Left lung (tissue), 10 donors: ENCODE data around the gene MRPS9. TPM values are rescaled to one million over a fixed set of nuclear protein-coding genes. Genes with fewer than 3 reads are reported as not detected.

Experiments used
- ATAC-seq: fragments of 200-7000 bp; cut with Tn5 transposase; one replicate; pipeline ENCODE4 v1.9.1; 2020; ENCODE audit warnings: moderate library complexity
- DNase-seq, 4 donors: peaks; one replicate each; pipeline ENCODE4 v3.0.0-alpha.2; 2013 to 2020
- H3K27ac ChIP-seq, 2 donors: fragments of 200-600 bp; sonication (generic) in 1 of 2; one replicate each; pipeline versions ENCODE4 v1.5.0 to v1.8.0; 2020 to 2021
- H3K27me3 ChIP-seq, 2 donors: fragments of 200-600 bp; sonication (generic) in 1 of 2; one replicate each; pipeline versions ENCODE4 v1.5.0 to v1.8.0; 2020 to 2021
- H3K36me3 ChIP-seq, 2 donors: fragments of 200-600 bp; sonication (generic) in 1 of 2; one replicate each; pipeline versions ENCODE4 v1.5.0 to v1.8.0; 2020 to 2021
- H3K4me1 ChIP-seq, 2 donors: fragments of 200-600 bp; one replicate each; pipeline ENCODE4 v1.8.0; 2021
- H3K4me3 ChIP-seq, 2 donors: fragments of 200-600 bp; sonication (generic) in 1 of 2; one replicate each; pipeline versions ENCODE4 v1.5.0 to v1.8.0; 2020 to 2021; ENCODE audit warnings: mild to moderate bottlenecking in 1 of 2
- H3K9me3 ChIP-seq, 2 donors: fragments of 200-600 bp; sonication (generic) in 1 of 2; one replicate each; pipeline versions ENCODE4 v1.5.0 to v1.8.0; 2020 to 2021
- intact Hi-C, 2 donors: fragments of 100-400 bp; cut with DNase I; formaldehyde crosslinking; loops; one replicate each; pipeline versions ENCODE4 v1.11.2 to v1.14.2; 2022
- polyA plus RNA-seq, 6 donors: library from polyadenylated mRNA; unstranded; fragments of 120-200 nt; gene quantifications; one replicate each; pipeline ENCODE4 v1.2.1, GENCODE V29; 2013; ENCODE audit not compliant: insufficient read length in 6 of 6
- total RNA-seq, 2 donors: library from RNA; stranded (reverse); fragmentation: NEBNext Ultra II Directional; extraction: Animal tissue kit (Norgen Biotek cat#: 25700); gene quantifications; one replicate each; pipeline ENCODE4 v1.2.1, GENCODE V29; 2021
- TF ChIP-seq, protein P1 (sequence below), 2 donors: fragments of 200-600 bp; sonication (generic) in 1 of 2; IDR thresholded peaks; one replicate each; pipeline versions ENCODE4 v1.5.0 to v1.8.0; 2021; ENCODE audit warnings: antibody characterized with exemption in 2 of 2
- donor health status: DM: no; HTN: yes; CAD: no.
- donor health status: DM: no; HTN: no; CAD: no.

The MRPS9 gene
- total and polyA plus RNA-seq, 8 donors, result 14.3 to 45.0 (median 39.0) TPM

DNA sequence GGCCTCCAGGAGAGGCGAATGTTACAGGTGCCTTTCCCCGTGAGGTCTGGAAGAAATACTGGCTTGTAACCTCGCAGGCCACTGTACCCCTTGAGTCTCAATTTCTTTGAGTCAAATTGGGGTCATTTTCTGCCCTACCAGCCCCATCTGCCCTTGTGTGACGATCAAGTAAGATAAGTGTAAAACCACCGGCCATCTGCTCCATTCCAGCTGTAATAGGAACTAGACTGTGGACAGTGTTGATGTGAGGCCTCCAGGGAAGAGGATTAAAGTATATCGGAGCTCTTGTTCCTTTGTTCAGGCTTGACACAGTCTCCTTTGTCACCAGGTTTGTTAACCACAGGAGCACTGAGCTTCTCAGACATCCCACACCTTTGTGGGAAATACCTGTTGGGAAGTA is 65.6 kb downstream of the MRPS9 start:
- no peaks in the 10 kb centered on the region for H3K9me3 ChIP-seq
- ATAC-seq (no peak), DNase-seq (no peak)
- no peak overlapping the region for H3K4me3 ChIP-seq
- intact Hi-C loops, result no loop called here
- no peaks in the 10 kb centered on the region for H3K4me1 ChIP-seq
- H3K36me3 ChIP-seq, result peaks cover 0 to 24% of the 10 kb centered on the region in 2 donors
- no peak overlapping the region for H3K27ac ChIP-seq
- H3K27me3 ChIP-seq, result no peaks in the 10 kb centered on the region
- TF ChIP-seq, protein P1, sequence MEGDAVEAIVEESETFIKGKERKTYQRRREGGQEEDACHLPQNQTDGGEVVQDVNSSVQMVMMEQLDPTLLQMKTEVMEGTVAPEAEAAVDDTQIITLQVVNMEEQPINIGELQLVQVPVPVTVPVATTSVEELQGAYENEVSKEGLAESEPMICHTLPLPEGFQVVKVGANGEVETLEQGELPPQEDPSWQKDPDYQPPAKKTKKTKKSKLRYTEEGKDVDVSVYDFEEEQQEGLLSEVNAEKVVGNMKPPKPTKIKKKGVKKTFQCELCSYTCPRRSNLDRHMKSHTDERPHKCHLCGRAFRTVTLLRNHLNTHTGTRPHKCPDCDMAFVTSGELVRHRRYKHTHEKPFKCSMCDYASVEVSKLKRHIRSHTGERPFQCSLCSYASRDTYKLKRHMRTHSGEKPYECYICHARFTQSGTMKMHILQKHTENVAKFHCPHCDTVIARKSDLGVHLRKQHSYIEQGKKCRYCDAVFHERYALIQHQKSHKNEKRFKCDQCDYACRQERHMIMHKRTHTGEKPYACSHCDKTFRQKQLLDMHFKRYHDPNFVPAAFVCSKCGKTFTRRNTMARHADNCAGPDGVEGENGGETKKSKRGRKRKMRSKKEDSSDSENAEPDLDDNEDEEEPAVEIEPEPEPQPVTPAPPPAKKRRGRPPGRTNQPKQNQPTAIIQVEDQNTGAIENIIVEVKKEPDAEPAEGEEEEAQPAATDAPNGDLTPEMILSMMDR (IDR thresholded peaks at IDR 0.05), result no peak

DNA sequence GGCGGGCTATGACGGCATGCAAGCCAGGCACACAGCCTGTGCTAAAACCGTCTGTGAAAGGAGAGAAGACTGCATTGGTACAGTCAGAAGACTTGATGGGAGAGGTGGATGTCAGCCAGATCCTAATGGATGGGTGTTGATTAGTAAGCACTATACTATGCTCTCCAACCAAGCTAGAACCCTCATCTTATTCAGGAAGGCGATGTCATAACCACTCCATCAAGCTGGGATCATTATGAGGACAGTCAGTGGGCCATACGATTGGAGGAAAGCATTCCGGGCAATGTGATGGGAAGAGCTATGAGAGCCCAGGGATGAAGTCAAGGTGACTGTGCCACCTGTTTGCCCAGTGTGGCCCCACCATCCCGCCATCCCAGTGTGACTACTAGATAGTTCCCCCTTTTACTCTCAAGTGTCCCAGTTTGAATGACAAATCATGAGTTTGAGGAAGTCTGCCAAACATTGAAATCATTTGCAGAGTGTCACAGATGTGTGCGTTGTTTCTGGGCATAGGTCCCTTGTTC is 66.4 kb downstream of the MRPS9 start:
- no peaks in the 10 kb centered on the region for H3K27me3 ChIP-seq
- H3K9me3 ChIP-seq, result no peaks in the 10 kb centered on the region
- no peak overlapping the region for H3K4me3 ChIP-seq
- TF ChIP-seq, protein P1 (IDR thresholded peaks at IDR 0.05), result no peak
- ATAC-seq (no peak), DNase-seq (no peak)
- H3K36me3 ChIP-seq, result peaks cover 0 to 23% of the 10 kb centered on the region in 2 donors
- H3K4me1 ChIP-seq, result no peaks in the 10 kb centered on the region
- H3K27ac ChIP-seq, result no peak overlapping the region
- intact Hi-C loops, result no loop called here

- DNase-seq, result no peak
- Histone ChIP-seq H3K36me3 (no peaks in the 10 kb centered on the region), H3K9me3 (no peaks in the 10 kb centered on the region), H3K4me3 (no peak overlapping the region), H3K27ac (no peak overlapping the region), H3K27me3 (no peaks in the 10 kb centered on the region), H3K4me1 (no peaks in the 10 kb centered on the region)
- TF ChIP-seq, protein P1 (IDR thresholded peaks at IDR 0.05), result no peak
- intact Hi-C loops, result loop anchor here in 1 of 2 donors (5.0 kb wide), 1 partner anchor 127 kb away; no protein-coding TSS in a partner anchor
- no peak for ATAC-seq
These were observed 72.5 kb downstream of the MRPS9 start for GRCh38 chr2:105110295-105110829.

GRCh38 chr2:105111365-105112150 is 73.7 kb downstream of the MRPS9 start:
- no peak for ATAC-seq

More at GRCh38 chr2:105111365-105112150, 73.7 kb downstream of the MRPS9 start:
- TF ChIP-seq, protein P1 (IDR thresholded peaks at IDR 0.05), result no peak
- no peaks in the 10 kb centered on the region for H3K36me3 ChIP-seq
- H3K4me3 ChIP-seq, result no peak overlapping the region
- H3K9me3 ChIP-seq, result no peaks in the 10 kb centered on the region
- DNase-seq, result peak in 1 of 4 donors; percentile 69
- no peaks in the 10 kb centered on the region for H3K27me3 ChIP-seq
- no peak overlapping the region for H3K27ac ChIP-seq
- H3K4me1 ChIP-seq, result no peaks in the 10 kb centered on the region
- intact Hi-C loops, result loop anchor here in 1 of 2 donors (5.0 kb wide), 1 partner anchor 126 kb away; no protein-coding TSS in a partner anchor
